NCI-H2107 treated with DMSO at 0.1 percent for 48 hours (cell line): ENCODE results near the gene SLC36A2.
"Not testable (repeated sequence)": the region's sequence is repeated elsewhere in the genome, so short reads cannot be mapped to it uniquely, and the experiment has no call there.

Experiments used
- DNase-seq: peaks from one replicate; lab custom pipeline; 2025; ENCODE audit not compliant: unreplicated experiment; lab: John Stamatoyannopoulos, UW

SLC36A2 gene

GRCh38 chr5:151347369-151347768, at the start of gene SLC36A2:
Gene SLC36A2 (minus strand): TSS chr5:151347559. CDS start chr5:151347460, 99 bp downstream.
- no peak for DNase-seq

DNA sequence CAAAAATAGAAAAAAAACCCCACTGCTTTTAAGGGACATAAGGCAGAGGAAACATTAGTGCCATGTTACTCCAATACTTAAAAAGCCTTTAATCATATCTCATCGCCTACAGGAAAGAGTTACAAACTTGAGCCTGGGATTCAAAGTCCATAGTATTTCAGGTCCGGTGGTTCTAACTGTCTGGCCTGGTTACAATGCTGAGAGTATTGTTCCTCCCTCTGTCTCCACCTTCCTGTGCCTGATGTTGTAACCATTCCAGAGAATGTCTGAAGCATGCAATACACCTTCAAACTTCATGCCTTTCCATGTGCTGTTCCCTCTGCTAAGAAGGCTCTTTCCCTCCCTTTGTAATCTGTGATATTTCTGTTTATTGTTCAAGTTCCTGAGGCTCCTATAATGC, 41.6 kb upstream of the SLC36A2 start:
- no peak for DNase-seq

DNA sequence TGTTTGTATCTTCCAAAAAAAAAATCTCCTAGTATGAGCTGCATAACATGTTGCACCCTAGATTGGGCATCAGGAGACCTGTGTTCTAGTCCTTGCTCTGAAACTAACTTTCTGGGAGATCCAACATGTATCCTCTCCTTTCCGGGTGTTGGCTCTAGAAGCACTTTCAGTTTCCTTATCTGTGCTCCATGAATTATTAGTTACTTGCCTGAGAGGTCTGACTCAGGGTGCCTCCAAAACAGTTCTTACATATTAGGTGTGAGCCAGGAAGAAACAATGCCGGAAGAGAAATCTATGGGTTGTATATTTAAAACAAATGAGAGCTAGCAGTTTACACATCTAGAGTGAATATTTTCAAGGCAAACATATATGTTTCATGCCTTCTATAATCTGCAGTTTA, 36.7 kb upstream of the SLC36A2 start:
- DNase-seq, result no peak

- DNase-seq, result no peak
These were observed 35.7 kb upstream of the SLC36A2 start for GRCh38 chr5:151383011-151383410.

DNA sequence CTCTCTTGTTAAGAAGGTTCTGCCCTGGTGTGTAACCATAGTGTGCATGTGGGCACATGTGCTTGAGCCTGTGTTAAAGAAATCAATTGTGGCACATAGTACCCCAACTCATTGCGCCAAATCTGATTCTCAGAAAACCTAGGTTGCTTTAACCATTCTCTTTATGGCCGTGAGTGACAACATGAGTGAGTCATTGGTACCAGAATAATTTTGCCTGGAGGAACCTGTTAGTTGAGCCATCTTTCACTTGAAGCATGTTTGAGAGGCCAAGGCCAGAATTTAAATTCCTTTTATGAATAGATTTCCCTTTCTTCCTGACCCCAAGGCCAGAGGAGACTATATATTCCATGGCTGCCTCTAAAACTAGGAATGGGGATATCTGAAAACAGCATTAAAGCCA, 35.2 kb upstream of the SLC36A2 start:
- DNase-seq, result no peak

- DNase-seq, result no peak
These were observed 34.5 kb upstream of the SLC36A2 start for GRCh38 chr5:151381899-151382298.

DNA sequence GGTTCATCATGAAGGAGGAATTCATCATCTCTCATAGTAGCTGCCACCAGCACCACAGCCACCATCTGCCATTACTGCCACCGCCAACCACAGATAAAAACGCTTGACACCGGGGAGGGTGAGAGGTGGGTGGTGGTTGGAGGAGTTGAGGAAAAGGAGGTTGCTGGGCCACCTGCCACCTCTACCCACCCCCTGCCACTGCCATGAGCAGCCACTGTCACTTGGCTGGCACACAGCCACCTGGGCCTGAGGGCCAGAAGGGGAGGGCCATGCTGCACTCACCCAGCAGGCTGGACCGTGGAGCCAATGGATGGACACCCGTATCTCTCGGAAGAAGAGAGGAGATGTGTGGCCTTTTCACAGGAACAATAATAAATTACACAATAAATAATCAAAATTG, 31.3 kb upstream of the SLC36A2 start:
- DNase-seq, result no peak

GRCh38 chr5:151374539-151374938, 27.2 kb upstream of the SLC36A2 start:
- DNase-seq, result no peak

DNA sequence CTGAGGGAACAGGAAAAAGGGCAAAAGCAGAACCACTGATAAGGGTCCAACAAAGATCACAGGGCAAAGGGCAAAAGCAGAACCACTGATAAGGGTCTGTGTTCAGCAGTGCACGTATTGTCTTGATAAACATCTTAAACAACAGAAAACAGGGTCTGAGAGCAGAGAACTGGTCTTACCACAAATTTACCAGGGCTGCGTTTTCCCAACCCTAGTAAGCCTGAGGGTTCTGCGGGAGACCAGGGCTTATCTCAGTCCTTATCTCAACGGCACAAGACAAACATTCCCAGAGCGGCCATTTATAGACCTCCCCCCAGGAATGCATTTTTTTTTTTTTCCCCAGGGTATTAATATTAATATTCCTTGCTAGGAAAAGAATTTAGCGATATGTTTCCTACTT, 19.7 kb upstream of the SLC36A2 start:
- not testable (repeated sequence) for DNase-seq

GRCh38 chr5:151363673-151364072, 16.3 kb upstream of the SLC36A2 start:
- DNase-seq, result no peak

DNA sequence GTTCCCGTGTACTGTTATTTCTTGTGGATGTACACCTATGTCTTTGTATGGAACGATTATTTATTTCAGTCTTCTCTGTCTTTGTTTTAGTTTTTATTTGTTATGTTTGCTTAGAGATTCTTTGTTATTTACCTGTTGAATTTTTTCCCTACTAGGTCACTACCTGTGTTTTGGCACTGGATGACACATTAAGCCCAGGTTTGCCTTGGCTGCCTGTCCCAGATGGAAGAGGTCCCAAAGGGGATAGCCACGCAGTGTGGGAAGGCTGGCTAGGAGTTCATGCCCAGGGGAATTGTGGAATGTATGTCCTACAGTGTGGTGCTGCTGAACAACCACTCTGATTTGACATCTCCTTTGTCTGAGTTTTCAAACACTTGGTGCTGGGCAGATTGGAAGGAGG, 15.6 kb upstream of the SLC36A2 start:
- no peak for DNase-seq

- DNase-seq, result no peak
These were observed 12.0 kb upstream of the SLC36A2 start for GRCh38 chr5:151359391-151359790.

DNA sequence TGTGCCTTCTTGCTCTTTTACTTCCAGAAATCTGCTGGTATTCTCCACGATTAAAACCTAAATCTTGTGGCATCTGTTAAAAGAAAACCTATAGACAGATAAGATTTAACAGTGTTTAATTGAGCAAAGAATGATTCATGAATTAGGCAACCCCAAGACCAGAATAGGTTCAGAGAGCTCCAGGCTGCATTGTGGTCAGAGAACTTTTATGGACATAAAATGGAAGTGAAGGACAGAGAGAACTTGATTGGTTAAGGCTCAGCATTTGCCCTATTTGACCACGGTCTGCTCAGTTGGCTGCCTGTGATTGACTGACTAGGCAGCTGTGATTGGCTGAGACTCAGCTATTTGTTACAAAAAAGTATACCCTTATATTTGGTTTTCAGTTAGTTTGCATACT, 10.4 kb upstream of the SLC36A2 start:
- no peak for DNase-seq

DNA sequence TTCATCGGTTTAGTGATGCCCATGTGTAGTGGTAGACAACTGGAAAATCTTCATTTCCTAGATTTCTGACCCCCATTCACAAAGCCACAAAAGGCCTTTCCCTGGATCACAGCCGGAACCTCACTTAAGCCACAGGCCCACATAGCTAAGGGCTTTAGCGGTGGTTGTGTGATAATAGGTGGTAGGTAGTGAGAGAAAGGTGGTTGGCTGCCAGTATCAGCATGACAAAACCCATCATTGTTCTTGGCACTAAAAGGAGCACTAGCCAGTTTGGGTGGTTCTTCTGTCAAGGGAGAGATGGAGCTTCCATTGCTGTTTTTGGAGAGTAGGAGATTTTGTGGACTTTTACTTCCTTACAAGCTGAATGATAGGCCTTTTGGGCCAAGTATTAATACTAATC, 9.7 kb upstream of the SLC36A2 start:
- DNase-seq, result no peak

DNA sequence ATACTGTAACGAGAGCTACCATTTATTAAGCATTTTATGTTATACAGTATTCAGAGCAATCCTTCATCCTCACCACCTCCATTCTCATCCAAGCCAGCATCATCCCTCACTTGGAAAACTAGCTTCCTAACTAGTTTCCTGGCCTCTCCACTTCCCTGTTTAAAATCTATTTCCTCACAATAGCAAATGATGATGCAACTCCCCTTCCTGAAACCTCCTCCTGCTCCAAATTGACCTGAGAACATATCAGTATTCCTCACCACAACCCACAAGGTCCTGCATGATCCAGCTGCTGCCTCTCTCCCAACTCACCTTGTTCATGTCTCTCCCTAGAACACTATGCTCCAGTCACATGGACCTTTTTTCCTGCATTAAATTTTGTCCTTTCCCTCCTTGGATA, 4.3 kb upstream of the SLC36A2 start:
- no peak for DNase-seq

DNA sequence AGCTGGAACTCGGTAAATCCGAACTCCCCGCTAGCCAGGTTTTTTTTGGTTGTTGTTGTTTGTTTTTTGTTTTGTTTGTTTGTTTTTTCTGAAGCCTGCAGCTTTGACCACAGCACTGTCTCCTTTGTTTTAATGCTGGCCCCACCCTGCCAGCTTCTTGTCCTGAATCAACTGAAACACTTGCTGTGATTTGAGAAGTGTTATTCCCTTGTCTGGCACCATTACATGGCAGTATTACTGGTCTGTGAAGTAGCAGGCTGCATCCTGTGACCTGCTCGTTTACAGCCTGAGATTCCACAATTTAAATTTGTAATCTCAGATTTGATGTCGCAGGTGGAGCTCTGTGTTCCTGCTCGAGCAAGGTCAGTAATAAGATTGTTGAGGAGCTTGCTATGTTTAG, 1.4 kb upstream of the SLC36A2 start:
- no peak for DNase-seq

- DNase-seq, result no peak
These were observed 1.4 kb downstream of the SLC36A2 start for GRCh38 chr5:151345808-151346478.

- DNase-seq, result no peak
These were observed 2.1 kb downstream of the SLC36A2 start for GRCh38 chr5:151345187-151345807.

- no peak for DNase-seq
These were observed 3.3 kb downstream of the SLC36A2 start for GRCh38 chr5:151344088-151344487.

DNA sequence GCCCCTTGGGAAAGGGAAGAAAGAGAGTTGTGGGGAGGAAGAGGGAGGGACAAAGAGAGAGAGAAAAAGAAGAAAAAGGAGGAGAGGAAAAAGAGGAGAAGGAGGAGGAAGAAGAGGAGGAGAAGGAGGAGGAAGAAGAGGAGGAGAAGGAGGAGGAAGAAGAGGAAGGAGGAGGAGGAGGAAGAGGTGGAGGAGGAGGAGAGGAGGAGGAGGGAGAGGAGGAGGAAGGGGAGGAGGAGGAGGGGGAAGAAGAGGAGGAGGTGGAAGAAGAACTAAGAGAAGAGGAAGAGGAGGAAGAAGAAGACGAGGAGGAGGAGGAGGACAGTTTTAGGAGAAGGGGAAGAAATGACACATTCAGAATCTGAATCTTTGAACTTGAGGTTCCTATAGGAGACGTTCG, 7.4 kb downstream of the SLC36A2 start:
- no peak for DNase-seq

- no peak for DNase-seq
These were observed 8.6 kb downstream of the SLC36A2 start for GRCh38 chr5:151338734-151339133.

DNA sequence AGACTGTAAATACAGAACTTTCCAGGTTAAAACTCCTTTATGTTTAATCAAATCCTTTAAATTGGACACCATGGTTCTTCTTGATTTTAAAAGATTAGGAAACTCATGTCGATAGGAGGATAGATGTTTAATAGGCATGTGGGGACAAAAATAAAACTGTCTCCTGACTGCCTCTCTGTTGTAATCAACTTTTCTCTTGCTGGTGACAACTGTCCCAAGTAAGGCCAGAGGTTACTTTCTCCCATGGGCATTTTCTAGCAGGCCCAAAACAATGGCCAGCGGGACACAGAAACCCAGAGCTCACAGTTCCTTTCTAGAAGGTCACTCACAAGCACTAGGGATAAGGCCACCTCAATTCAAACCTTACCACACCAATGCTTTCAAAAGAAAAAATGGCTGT, 14.5 kb downstream of the SLC36A2 start:
- DNase-seq, result no peak

GRCh38 chr5:151328734-151329133, 18.6 kb downstream of the SLC36A2 start:
- no peak for DNase-seq
